Activated T-helper 1 cell treated with anti-CD3 and anti-CD28 coated beads, Interleukin-2, amount 50 U/mL, for 16 hours (primary cell): Measurements from ENCODE around the gene DIDO1.

Experiments used
- DNase-seq, 2 donors: peaks; one replicate each; pipeline ENCODE4 v3.0.0-alpha.2; 2020; ENCODE audit warnings: low read depth in 1 of 2, low spot score in 1 of 2

The DIDO1 gene

DNA sequence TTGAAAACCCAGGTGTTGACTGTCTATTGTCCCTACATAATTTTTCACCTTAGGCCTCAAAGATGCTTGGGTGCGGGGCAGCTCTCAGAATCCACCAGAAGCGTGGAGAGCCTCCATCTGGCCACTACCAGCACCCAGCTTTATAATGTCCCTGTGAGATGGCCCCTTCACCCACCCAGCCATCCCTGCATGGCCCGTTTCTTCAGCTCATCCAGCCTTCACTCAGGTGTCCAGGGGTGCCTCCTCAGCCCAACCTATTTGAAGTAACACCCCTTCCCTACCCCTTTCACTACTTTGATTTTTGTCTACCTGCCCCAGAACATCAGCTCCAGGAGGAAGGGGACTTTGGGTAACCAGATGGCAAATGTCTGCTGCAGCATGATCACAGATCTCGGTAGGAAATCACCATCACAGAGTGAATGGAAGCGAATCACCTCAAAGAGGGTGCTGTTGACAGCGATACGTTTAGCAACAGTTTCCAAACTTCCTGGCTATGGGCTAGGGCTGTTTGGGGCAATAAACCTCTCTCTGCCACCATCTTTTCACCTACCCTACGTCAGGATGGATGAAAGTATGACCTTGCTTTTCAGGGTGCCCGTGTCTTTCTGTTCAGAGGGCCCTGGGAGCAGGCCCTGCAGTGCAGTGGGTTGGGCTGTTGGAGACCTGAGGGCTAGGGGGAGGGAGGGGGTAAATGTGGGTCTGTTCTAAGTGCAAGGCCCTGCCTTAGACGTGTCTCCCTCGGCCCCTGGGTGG lies 25.0 kb upstream of the DIDO1 start:
- DNase-seq = no peak

DNA sequence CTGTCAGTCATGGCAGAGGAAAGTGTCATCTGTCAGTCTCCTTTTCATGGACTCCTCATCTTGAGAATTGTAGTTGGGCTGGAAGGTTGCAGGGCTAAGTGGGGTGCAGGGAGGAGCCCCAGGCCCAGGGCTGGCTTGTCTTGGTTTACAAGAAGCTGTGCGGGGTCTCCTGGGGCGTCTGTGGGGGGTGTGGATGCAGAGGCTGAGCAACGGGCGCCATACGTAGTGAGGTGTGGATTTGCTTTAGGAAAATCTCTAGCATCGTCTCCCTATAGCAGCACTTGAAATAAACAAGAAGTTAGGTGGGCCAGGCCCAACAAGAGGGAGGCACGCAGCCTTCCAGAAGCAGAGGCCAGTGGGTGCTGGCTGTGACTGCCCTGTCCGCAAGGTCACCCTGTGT lies 24.4 kb upstream of the DIDO1 start:
- no peak for DNase-seq

DNA sequence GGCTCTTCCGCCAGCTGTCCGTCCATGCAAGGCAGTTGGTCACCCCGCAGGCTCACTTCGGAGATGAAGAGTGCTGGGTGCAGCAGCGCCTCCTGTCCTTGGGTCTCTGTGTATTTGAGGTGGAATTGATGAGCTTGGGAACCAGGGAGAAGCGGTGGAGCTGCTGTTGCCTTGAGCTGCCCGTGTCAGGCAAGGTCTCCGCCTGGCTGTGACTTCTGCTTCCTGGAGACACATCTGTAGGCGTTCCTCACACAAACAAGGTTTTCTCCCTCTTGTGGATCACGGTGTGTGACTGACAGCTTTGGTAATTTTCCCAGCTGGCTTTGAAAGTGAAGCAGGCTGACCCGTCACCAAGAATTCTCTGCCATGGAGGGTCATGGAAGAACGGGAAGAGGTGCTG lies 23.7 kb upstream of the DIDO1 start:
- DNase-seq = no peak

DNA sequence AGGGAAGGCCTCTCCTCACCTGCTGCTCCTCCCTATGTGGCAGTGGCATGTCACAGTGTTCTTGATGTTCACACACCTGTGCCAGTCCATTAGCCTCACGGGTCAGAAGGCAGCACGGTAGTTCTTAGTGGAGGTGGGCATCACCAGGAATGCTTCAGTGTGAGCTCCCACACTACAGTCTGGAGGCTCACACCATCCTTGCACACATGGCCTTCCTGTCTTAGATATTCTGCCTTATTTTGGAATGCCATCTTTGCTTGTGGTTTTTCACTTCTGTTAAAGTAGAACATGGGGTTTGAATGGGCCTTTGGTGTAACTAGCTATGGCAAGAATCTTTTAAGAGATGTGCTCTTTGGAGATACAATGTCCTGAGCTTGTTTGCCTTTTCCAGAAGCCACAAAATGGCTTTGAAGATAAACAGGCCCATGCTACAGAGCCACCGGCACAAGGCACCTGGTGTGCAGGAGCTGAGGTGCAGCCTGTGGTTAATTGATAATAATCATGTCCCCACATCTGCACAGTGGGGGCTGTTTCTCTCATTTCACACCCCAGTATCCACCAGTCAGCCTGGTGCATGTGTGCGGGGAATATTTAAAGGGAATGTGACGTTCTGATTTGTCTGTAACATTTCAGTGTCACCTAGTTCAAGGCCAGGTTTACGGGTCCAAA lies 23.0 kb upstream of the DIDO1 start:
- no peak for DNase-seq

DNA sequence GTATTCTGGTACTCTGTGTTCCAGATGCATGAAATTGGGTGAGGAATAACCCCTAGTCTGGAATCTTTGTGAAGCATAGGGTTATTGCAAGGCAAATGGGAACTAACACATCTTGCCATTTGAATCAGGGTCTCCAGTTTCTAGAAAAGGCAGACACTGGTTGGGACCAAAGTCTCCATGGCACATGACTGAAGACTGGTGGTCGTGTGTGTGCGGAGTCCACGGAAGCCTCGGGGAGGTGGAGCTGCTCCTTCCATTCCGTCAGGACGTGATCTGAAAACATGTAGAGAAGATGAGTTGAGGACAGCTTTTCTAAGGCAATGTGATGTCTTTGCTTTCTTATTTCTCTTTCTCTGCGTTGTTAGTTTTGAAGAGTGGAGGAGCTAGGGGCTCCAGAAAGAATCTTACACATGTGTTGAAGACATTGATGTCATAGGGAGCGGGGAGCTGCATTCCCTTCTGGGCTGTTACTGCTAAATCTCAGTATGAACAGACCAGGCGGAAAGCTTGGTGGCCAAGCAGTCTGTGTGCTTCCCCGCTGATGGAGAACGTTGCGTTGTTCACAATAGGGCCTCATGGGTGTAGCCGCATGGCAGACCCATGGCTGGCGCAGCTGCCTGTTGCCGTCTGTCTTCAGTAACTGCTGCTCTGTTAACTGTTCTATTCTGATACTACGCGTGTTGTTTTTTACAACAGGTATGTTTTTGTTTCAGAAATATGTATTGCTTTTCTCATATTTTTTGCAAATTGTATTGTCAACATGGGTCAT lies 21.4 kb upstream of the DIDO1 start:
- DNase-seq = no peak

DNA sequence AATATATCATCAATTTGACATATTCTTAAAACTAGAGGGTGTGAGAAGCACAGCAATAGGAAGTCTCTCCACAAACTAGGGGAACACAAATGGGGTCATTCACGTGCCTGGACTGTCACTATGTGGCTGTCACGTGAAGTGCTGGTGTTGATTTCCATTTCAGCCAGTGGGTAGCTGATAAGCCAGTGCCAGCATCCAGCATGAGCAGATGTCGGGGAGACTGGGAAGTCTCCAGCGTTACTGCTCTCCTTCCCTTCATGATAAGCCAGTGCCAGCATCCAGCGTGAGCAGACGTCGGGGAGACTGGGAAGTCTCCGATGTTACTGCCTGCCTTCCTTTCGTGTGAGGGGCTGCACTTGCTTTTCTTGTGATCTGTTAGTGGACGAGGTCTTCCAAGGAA lies 20.6 kb upstream of the DIDO1 start:
- DNase-seq = no peak

DNA sequence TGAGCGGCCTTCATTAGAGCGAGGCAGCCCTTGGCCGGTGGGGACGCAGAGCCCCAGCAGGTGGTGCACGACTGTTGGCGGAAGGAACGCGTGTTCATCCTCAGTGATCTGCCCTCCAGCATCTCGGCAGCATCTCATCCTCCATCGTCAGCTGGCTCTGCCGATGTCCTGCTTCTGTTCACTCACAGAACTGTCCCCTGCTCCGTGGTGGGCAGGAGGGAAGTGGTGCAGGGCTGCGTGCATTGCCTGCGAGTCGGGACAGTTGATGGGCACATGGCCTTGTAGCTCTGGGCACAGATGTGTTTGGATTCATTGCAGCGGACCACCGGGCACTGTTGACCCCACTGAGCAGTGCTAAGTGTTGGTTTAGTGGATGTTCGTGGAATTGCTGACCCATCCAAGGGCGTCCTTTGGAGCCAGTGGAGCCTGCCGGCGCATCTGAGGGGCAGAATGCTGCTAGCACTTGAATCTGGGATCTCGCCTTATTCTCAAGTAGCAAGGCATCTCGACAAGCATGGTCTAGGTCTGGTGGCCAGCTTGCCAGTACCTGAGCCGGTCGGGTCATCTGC lies 19.6 kb upstream of the DIDO1 start:
- DNase-seq = no peak

DNA sequence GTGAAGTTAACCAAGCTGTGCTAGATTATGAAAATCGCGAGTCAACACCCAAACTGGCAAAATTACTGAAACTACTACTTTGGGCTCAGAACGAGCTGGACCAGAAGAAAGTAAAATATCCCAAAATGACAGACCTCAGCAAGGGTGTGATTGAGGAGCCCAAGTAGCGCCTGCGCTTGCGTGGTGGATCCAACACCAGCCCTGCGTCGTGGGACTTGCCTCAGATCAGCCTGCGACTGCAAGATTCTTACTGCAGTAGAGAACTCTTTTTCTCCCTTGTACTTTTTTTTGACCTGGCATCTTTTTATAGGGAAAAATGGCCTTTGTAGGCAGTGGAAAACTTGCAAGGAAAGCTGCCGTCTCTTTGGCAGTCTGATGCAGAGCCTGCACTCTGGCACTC lies 18.4 kb upstream of the DIDO1 start:
- no peak for DNase-seq

DNA sequence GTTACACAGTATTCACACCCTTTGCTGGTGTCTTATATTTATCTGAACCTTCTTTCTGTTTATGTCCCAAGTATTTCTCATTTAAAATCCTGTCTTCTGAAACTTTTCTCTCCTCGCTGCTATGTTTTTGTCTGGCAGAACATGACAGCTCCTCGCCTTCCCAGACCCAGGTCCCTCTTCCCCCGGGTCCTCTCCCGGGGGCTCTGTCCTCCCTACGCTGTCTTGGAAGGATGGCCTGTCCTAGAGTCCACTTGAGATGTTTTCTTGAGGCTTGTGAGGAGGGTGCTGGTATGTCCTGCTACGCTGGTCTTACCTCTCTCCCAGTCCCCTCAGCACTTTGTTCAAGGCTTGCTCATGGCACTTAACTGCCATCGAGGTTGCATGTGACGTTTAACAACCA lies 17.9 kb upstream of the DIDO1 start:
- no peak for DNase-seq

DNA sequence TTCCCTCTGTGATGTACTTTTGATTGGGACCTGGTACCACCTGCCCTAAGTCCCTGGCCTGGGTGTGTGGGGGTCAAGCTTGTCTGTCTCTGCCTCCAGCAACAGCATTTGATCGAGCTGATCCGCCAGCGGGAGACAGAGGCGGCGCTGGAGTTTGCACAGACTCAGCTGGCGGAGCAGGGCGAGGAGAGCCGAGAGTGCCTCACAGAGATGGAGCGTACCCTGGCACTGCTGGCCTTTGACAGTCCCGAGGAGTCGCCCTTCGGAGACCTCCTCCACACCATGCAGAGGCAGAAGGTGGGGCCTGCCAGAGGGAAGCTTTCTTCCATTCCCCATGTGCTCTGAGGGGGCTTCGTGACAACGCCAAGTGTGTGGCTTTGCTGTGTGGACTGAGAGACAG lies 17.1 kb upstream of the DIDO1 start:
- no peak for DNase-seq

DNA sequence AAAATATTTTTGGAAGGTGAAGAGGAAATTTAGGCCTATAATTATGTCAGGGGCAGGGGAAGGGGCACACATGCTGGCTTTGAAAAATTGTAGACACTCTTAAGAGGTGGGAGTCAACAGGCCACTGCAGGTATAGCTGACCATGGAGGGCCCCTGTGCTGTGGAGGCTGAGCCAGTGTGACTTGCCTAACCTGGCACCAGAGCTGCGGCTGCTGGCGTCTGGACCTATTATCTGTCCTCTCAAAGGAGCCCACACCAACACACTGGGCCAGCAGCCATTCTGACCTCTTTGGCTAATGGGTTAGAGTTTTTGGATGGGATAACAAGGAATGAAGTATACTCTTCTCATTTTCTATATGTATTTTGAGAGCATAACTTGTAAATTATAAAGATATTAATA lies 16.2 kb upstream of the DIDO1 start:
- DNase-seq = no peak

DNA sequence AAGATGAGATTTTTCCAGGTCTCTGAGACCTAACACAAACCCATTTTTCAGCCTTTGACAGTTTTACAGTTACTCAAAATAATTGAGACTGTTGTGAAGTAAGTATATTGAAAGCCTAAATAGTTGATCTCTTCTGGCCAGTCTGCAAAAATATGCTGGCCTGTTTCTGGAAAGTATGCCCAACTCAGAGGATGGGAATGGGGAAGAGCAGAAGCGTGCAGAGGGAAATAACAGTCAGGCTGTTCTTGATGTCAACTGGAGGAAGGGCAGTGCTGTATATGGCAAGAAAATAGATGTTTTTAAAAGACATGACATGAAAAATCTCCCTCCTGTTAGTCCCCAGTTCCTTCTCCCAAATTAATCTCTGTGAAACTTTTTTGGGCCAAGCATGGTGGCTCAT lies 15.5 kb upstream of the DIDO1 start:
- DNase-seq = no peak

DNA sequence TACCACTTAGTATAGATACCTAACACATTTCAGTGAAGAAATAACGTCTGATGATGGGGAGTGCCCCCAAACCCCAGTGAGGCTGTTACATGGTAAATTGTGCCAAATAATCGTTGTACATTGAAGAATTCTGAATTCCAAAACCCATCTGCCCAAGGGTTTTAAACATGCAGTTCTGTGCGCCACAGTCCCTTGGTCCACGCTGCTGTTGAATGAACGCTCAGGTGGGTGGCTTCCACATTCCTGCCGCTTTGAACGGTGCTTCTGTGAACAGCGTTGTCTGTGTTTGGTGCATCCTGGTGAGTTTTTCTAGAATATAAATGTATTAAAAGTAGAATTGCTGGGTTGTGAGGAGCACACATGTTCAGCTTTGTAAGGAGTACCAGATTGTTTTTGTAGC lies 14.6 kb upstream of the DIDO1 start:
- DNase-seq = no peak

DNA sequence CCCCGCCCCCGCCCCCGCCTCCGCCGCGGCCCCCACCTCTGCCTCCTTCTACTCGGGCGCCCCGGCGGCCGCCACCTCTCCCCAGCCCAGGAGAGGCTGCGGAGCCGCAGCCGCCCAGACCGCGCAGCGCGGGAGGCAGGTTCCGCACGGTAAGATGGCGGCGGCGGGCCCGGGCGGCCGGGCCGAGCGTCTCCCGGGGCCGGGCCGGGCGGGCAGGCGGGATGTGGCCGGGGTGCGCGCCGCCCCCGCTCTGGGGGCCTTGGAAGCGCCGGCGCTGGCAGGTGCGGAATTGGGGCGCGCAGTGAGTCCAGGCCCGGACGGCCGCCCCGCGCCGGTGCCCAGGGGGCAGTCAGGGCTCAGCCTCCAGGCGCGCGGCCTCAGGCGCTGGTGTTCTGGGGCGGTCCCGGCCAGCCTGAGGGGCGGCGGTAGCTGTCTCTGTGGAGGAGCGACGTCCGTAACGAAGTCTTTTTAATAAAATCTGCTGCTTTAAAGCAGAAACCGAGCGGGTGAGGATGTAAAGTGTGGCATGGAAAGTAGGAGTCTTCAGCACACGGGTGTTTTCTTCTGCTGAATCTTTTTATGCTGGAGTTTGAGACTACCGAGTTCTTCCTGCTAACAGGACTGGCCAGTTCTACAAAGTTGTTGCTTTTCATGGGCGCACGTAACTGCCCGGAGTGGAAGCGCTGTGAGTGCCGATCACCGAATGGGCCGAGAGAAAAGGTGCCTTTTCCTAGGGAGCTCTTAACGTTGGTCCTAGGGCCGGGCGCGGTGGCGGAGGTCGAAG lies 12.0 kb upstream of the DIDO1 start, which contains the start of gene GID8:
GID8 (plus strand) TSS at position 43 of the 784 bp plus-strand sequence. CDS start 3,356 bp downstream, outside the sequence.
- no peak for DNase-seq

DNA sequence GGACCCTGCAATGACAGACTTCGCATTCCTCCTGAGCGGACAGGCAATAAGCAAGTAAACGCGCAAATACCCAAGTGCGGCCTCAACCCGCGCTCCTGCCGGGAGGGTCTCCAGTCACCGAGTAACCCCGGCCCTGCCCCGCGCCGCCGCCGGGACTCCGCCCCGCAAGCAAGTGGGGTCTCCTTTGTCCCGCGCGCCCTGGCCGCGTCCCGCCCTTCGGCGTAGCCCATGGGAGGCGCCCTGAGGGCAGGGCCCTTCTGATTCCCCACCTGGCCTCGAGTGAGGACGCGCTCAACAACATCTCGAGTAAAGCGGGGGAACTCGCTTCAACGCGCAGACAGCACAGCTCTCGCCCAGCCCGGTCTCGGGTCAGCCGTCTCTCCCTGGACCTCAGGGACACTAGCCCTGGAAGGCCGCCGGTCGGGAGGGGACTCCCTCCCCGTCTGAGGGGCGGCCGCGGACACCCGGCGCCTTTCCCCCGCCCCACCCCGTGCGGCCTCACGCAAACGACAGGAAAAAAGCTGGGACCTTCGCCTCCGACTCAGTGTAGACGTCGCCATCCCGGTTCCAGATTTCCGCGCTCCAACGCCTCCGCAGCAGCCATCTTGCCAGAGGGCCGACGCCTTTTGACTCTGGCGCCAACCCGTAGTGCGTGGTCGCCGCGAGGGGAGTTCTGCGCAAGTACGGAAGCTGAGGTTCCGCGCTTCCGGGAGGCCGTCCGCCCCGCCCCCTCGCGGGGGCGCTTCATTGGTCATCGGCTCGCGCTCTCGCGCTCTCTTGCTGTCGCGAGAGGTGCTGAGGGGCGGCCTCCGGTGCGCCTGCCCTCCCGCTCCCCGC lies 11.2 kb upstream of the DIDO1 start:
- peak; percentile 93 to 97 for DNase-seq

DNA sequence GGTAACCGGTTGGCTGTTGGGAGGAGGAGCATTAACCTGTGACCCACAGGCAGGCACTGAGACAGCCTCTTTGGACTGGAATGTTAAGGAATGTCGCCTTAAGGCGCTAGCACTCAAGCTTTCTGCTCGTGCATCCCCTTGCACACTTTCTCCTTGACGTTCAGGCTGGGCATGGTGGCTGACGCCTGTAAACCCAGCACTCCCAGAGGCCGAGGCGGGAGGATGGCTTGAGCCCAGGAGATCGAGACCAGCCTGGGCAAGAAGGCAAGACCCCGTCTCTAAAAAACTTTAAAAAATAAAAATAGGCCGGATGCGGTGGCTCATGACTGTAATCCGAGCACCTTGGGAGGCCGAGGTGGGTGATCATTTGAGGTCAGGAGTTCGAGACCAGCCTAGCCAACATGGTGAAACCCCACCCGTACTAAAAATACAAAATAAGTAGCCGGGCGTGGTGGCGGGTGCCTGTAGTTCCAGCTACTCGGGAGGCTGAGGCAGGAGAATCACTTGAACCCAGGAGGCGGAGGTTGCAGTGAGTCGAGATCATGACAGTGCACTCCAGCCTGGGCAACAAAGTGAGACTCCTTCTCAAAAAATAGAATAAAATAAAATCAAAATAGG lies 9.8 kb upstream of the DIDO1 start:
- no peak for DNase-seq

DNA sequence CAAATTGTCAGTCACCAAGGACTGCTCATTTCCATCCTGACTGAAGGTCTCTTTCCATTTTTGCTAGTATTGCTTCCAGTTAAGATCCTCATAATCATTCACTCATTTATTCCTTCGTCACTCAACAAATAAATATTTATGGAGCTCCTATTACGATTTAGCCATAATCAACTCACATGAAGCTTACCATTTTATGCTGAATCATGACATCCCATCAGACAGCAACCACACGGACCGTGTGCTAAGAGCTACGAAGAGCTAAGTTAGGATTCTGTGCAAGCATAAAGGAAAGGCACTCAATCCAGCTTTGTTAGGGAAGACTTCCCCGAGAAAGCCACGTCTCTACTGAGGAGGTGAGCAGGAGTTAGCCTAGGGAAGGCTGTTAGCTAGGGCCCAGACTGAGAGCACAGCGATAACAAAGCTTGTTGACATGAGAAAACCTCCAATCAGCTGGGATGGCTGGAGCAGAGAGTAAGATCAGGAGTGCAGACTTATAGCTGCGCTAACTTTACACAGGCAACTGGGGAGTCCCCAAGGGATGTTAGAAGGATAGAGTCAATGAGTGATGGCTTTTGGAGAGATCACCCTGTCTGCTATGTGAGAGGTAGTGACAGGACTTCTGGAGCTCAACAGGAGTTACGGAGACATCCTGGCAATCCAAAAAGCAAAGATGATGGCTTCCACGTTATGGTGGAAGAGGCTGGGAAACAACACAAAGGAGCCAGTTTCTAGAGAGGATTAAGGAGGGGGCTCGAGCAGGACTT lies 9.1 kb upstream of the DIDO1 start:
- no peak for DNase-seq

DNA sequence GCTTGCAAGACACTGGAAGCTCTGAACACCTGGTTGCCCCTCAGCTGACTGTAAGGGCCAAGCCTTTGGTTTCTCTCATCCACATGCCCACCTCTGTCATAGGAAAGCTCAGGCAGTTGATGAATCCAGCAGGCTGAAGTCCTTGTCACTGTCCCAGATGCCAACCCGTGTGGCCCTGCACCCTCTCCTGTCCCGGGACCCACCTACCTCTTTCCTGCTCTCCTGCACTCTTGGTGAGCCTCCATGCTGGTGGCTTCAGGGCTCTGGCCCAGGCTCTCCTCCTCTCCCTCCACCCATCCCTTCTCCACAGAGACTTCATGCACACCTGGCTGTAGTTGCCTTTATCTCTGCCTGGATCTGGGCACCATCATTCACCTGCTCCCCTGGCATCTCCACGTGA lies 7.7 kb upstream of the DIDO1 start:
- no peak for DNase-seq

DNA sequence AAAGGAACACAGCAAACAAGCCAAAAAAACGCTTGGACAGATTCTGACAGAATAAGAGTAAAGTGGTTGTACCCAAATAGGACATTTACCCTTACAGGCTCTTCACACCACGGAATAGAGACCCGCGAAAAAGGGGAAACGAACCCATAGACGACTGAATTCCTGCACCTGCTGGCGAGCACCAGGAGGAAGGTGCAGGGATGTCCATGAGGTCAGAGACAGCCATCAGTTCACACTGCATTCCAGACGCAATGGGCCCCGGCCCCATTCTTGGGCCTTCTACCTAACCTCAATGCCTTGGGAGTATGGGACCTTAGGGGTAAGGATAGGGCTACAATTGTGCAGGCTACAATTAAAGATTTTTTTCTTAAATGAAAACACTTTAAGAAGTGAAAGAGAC lies 5.2 kb upstream of the DIDO1 start:
- no peak for DNase-seq
